C4-2B (cell line): Measurements from ENCODE around the gene RGS19.

Source experiments
- H3K27ac ChIP-seq: fragments of 450-650 bp; 2 replicates; pipeline ENCODE4 v1.5.1; 2017
- ZFX ChIP-seq: fragments of 450-650 bp; IDR thresholded peaks from 2 replicates; pipeline ENCODE4 v1.6.1; 2017
- TF ChIP-seq, protein P1 (sequence below): fragments of 450-650 bp; conservative IDR thresholded peaks from 2 replicates; pipeline ENCODE4 v1.5.1; 2017; ENCODE audit warnings: mild to moderate bottlenecking

Gene RGS19

DNA sequence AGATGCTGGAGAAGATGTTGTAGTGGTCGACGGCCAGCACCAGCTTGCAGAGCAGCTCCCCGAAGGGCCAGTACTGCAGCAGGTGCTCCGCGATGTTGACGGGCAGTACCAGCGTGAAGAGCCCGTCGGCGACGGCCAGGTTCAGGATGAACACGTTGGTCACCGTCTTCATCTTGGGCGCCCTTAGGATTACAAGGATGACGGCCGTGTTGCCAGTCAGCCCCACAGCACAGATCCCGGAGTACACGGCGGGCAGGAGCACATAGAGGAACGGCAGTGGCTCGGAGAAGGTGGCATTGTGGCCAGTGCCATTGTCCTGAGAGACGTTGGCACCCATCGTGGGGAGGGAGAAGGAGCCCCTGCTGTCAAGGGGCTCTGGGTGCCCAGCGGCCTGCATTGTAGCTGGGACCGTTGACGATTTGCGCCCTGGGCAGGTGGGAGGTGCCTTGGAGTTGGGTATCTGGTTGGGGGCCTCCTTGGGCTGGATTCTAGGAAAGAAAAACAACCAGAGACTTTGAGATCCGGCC, 27.2 kb upstream of the RGS19 start:
- no peak overlapping the region for H3K27ac ChIP-seq
- no peak for TF ChIP-seq ZFX
- TF ChIP-seq, protein P1, sequence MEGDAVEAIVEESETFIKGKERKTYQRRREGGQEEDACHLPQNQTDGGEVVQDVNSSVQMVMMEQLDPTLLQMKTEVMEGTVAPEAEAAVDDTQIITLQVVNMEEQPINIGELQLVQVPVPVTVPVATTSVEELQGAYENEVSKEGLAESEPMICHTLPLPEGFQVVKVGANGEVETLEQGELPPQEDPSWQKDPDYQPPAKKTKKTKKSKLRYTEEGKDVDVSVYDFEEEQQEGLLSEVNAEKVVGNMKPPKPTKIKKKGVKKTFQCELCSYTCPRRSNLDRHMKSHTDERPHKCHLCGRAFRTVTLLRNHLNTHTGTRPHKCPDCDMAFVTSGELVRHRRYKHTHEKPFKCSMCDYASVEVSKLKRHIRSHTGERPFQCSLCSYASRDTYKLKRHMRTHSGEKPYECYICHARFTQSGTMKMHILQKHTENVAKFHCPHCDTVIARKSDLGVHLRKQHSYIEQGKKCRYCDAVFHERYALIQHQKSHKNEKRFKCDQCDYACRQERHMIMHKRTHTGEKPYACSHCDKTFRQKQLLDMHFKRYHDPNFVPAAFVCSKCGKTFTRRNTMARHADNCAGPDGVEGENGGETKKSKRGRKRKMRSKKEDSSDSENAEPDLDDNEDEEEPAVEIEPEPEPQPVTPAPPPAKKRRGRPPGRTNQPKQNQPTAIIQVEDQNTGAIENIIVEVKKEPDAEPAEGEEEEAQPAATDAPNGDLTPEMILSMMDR: no peak

DNA sequence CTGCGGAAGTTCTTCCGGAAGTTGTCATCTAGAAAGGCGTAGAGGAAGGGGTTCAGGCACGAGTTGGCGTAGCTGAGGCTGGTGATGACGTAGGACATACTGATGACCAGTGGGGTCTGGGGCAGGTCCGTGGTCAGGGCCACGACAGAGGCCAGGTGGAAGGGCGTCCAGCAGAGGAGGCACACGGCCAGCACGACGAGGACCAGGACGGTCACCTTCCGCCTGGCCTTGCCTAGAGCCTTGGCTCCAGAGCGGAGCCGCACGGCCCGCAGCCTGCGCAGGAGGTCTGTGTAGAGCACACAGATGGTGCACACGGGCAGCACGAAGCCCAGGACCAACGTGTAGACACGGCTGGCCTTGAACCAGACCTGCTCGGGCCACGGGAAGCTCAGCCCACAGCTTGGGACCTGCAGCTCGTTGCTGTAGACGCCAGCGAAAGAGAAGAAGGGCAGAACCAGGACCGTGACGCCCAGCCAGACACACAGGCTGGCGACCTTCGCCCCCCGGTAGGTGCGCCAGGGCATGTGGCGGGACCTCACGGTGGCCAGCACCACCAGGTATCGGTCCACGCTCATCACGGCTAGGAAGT, 26.6 kb upstream of the RGS19 start:
- no peak for TF ChIP-seq ZFX
- TF ChIP-seq, protein P1: no peak
- H3K27ac ChIP-seq: no peak overlapping the region

DNA sequence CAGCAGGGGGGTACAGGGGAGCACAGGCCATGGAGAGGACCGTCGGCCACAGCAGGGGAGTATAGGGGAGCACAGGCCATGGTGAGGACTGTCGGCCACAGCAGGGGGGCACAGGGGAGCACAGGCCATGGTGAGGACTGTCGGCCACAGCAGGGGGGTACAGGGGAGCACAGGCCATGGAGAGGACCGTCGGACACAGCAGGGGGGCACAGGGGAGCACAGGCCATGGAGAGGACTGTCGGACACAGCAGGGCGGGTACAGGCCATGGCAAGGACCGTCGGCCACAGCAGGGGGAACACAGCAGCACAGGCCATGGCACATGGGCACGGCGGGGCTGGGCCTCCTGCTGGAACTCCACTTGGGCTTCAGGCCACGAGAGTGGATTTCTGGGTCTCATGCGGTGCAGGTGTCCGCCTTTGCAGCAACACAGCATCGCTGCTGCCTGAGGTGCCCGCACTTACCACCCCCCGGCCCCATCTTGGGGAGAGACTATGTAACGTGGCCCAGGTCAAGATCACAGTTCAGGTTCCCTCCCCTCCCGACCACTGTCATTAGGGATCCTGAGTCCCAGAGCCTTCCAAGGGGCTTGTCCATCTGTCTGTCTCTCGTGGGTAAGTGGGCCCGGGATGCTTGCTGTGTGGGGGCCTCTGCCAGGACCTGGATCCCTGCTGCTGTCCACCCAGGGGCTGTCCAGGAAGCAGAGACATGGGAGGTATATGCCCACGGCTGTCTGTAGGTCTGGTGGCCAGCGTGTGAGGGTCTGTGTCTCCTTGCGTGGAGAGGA, 25.5 kb upstream of the RGS19 start:
- TF ChIP-seq, protein P1: no peak
- TF ChIP-seq ZFX: no peak
- H3K27ac ChIP-seq: no peak overlapping the region

DNA sequence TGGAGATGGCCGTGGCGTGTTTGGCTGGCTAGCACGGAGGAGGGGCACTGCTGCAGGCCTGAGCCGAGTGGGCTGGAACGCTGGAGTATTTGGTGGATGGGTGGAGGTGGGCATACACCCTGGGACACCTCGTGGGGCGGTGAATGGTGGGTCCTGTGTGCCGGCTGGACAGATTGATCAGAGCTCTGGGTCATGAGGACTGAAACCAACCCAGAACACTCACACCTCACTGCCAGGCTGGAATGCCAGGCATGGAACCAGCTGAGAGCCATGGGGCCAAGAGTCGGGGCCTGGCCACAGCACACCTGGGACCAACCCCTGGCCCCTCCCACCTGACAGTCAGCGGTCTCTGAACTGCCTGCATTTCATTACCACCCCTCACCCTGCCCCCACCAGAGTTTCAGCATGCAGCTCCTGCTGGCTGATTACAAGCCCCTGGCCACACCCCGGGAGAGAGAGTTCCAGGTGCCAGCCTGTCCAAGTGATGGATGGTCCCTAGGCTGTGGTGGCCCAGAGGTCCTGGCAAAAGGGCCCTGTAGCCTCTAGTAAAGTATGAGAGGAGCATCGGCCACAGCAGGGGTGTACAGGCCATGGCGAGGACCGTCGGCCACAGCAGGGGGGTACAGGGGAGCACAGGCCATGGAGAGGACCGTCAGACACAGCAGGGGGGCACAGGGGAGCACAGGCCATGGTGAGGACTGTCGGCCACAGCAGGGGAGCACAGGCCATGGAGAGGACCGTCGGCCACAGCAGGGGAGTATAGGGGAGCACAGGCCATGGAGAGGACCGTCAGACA, 24.8 kb upstream of the RGS19 start:
- H3K27ac ChIP-seq: no peak overlapping the region
- no peak for TF ChIP-seq ZFX
- TF ChIP-seq, protein P1: no peak

DNA sequence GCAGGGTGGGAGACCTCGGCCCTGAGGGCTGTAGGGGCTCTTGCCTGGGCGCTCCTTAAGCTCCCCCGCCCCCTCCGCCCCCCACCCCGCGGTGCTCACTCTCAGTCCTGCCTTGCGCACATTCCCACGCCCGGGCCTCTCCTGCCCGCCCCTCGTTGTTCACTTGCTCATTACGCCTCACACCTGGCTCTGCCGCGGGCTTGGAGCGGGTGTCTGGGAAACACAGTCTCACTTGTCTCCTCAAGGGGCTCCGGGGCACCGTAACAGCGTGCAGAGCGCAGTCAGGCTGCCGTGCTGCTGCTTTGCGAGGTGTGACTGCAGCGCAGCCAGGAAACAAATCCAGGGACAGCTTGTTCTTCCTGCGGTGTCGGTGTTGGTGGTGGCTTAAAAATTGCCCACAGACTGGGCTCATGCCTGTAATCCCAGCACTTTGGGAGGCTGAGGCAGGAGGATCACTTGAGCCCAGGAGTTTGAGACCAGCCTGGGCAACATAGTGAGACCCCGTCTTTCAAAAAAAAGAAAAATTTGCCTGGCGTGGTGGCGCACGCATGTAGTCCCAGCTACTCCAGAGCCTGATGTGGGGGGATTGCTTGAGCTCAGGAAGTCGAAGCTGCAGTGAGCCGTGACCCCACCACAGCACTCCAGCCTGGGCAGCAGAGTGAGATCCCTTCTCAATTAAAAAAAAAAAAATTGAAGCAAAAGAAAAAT, 23.5 kb upstream of the RGS19 start:
- TF ChIP-seq, protein P1: no peak
- no peak for TF ChIP-seq ZFX
- H3K27ac ChIP-seq: no peak overlapping the region

DNA sequence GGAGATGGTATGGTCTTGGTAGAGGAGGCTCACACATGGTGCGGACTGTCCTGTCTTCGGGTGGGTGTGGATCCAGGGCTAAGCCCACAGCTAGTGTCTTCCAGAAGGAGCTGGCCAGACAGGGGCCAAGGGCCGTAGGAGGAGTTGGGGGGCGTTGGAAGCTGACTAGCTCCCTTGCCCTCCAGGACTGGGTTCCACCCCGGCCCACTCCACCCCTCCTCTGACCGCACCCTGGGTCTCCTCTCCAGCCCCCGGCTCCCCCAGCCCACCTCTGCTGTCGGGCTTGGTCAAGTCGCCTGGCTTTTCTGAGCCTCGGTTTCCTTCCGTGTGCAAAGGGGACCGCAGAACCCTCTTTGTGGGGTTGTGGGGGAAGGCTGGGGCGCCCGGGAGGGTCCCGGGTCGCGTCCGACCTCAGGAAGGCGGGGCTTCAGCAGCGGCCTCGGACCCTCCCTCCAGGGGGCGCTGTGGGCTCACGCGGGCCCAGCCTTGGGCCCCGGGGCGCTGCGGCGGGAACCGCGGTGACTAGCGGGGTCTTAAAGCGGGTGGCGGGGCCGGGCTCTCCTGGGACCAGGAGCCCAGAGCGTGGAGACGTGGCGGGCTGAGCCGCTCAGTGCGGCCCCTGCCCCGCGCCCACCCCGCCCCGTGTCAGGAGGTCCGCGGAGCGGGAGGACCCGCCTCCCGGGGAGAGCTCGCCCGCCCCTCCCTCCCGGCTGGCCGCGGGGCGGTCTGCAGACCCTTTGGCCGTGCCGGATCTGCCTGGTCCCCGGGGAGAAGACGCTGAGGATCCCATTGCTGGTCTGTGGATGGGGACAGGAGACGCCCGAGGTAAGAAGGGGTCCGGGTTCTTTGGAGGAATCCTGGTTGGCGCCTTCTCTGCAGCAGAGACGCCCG, 22.7 kb upstream of the RGS19 start:
- H3K27ac ChIP-seq: no peak overlapping the region
- TF ChIP-seq, protein P1: peak; percentile 91
- no peak for TF ChIP-seq ZFX
